ENCODE measurements around the gene TMEM165. TPM values are rescaled to one million over a fixed set of nuclear protein-coding genes. Genes with fewer than 3 reads are reported as not detected.
"Not testable (repeated sequence)": the region's sequence is repeated elsewhere in the genome, so short reads cannot be mapped to it uniquely, and the experiment has no call there.

The TMEM165 gene
- total and polyA plus RNA-seq, 10 donors: 54.3 to 193 (median 121) TPM

DNA sequence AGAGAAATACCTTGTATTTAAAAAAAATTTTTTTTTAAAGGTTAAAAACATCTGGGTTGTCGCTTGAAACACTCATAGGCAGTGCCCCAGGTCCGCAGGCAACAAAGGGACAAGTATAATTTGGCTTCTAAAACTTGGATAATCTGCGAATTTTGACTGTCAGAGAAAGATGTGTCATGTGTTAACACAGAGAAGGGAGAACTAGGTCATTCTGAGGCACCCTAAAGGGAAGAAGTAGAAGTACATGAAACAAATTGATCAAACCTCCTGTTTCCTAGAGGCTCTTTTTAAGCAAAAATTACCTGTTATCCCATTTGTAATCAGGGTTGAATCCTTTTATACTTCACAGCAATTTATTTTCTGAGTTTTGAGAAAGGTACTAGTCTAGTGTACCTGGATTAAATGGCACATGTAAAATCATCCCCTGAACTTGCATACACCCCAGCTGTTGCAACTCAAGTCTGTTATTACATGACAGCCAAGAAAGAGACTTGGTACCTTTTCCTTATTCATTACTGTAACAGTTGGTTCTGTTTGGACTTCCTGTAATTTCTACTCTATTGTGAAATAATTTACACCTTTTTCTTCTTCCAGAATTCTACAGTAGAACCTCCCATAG is 48.0 kb upstream of the TMEM165 start:
- TF ChIP-seq POLR2AphosphoS5 (IDR thresholded peaks at IDR 0.05) (no peak), POLR2A (IDR thresholded peaks at IDR 0.05) (no peak)
- TF ChIP-seq, protein P1, sequence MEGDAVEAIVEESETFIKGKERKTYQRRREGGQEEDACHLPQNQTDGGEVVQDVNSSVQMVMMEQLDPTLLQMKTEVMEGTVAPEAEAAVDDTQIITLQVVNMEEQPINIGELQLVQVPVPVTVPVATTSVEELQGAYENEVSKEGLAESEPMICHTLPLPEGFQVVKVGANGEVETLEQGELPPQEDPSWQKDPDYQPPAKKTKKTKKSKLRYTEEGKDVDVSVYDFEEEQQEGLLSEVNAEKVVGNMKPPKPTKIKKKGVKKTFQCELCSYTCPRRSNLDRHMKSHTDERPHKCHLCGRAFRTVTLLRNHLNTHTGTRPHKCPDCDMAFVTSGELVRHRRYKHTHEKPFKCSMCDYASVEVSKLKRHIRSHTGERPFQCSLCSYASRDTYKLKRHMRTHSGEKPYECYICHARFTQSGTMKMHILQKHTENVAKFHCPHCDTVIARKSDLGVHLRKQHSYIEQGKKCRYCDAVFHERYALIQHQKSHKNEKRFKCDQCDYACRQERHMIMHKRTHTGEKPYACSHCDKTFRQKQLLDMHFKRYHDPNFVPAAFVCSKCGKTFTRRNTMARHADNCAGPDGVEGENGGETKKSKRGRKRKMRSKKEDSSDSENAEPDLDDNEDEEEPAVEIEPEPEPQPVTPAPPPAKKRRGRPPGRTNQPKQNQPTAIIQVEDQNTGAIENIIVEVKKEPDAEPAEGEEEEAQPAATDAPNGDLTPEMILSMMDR (IDR thresholded peaks at IDR 0.05 in 8 of 11, conservative IDR thresholded peaks at IDR 0.05 in 3 of 11): no peak
- Histone ChIP-seq H3K4me3 (no peak overlapping the region), H3K36me3 (no peaks in the 10 kb centered on the region), H3K9me3 (no peaks in the 10 kb centered on the region), H3K27ac (peak overlapping the region in 2 of 8 donors; percentile 92 to 98), H3K27me3 (replicated peaks in 1 of 7) (no peaks in the 10 kb centered on the region), H3K4me1 (peaks cover 7 to 32% (median 17%) of the 10 kb centered on the region in 6 donors)
- intact Hi-C loops (cut with DNase I; ENCODE audit: low total_unique reads): loop anchor here (5.0 to 10.0 kb wide), 2 partner anchors 47 to 205 kb away; partner anchors contain the start of gene TMEM165
- WGBS, 5 donors: 88 to 98% (median 89%) methylated on average over 3 of the region's 3 CpGs
- DNase-seq: no peak

DNA sequence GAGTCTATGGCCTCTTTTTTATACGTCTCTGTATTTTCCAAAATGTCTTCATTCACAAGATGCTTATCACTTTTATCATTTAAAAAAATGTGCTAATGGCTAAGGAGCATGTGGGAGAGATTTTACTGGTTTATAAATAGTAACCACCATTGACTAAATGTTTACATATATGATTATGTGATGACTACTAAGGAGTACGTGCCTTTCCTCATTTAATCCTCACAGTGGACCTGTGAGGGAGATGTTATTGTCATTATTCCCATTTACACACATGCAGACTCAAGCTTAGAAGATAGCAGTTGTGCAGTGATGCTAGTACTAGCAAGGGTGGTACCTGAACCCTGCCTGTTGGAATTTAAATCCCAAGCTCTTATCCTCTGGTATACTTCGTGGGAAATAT is 47.3 kb upstream of the TMEM165 start:
- Histone ChIP-seq H3K36me3 (peaks cover 0 to 5% (median 0%) of the 10 kb centered on the region in 6 donors), H3K27me3 (replicated peaks in 1 of 7) (no peaks in the 10 kb centered on the region), H3K4me3 (no peak overlapping the region), H3K9me3 (peaks cover 0 to 4% (median 0%) of the 10 kb centered on the region in 8 donors), H3K27ac (no peak overlapping the region), H3K4me1 (peaks cover 7 to 32% (median 17%) of the 10 kb centered on the region in 6 donors)
- TF ChIP-seq, protein P1 (IDR thresholded peaks at IDR 0.05 in 8 of 11, conservative IDR thresholded peaks at IDR 0.05 in 3 of 11): no peak
- no peak for TF ChIP-seq POLR2A (IDR thresholded peaks at IDR 0.05)
- no peak for TF ChIP-seq POLR2AphosphoS5 (IDR thresholded peaks at IDR 0.05)
- DNase-seq: no peak
- intact Hi-C loops (cut with DNase I; ENCODE audit: low total_unique reads): loop anchor here (5.0 to 10.0 kb wide), 2 partner anchors 46 to 204 kb away; partner anchors contain the start of gene TMEM165
- 88 to 92% (median 90%) methylated on average over 3 of the region's 3 CpGs for WGBS, 5 donors

DNA sequence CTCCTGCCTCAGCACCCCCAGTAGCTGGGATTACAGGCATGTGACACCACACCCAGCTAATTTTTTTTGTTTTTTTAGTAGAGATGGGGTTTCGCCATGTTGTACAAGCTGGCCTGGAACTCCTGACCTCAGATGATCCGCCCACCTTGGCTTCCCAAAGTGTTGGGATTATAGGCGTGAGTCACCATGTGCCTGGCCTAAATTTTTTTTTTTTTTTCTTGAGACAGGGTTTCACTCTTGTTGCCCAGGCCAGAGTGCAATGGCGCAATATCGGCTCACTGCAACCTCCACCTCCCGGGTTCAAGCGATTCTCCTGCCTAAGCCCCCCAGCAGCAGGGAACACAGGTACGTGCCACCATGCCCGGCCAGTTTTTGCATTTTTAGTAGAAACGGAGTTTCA is 44.9 kb upstream of the TMEM165 start:
- WGBS, 5 donors: 96 to 98% (median 97%) methylated on average over 10 of the region's 10 CpGs
- H3K4me1 ChIP-seq: peaks cover 7 to 25% (median 12%) of the 10 kb centered on the region in 6 donors
- intact Hi-C loops (cut with DNase I; ENCODE audit: low total_unique reads); H3K27me3 ChIP-seq (replicated peaks in 1 of 7); H3K27ac ChIP-seq; H3K9me3 ChIP-seq; H3K4me3 ChIP-seq; DNase-seq: not testable (repeated sequence)
- peaks cover 0 to 13% (median 0%) of the 10 kb centered on the region in 6 donors for H3K36me3 ChIP-seq

DNA sequence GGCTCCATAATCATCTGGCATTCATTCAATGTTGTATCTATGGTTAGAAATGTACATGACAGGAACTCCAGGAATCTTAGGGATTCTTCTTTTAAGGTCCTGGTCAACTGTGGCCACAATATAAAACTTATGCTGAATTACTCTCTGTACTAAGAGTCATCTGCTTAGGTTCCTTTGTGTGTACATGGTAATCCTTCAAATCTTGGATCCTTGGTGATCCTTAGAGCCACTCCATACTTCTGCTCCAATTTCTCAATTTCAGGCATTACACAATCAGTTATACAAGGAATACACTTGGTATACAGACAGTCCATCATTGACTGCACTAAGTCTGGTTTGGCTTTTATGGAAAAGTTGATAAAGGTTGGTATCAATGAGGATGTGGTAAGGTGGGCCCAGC is 43.9 kb upstream of the TMEM165 start:
- peaks cover 0 to 4% (median 0%) of the 10 kb centered on the region in 8 donors for H3K9me3 ChIP-seq

More for the DNA sequence above, 43.9 kb upstream of the TMEM165 start:
- Histone ChIP-seq H3K36me3 (peaks cover 0 to 13% (median 0%) of the 10 kb centered on the region in 6 donors), H3K4me1 (peaks cover 5 to 18% (median 8%) of the 10 kb centered on the region in 6 donors), H3K27me3 (replicated peaks in 1 of 7) (no peaks in the 10 kb centered on the region), H3K4me3 (no peak overlapping the region), H3K27ac (no peak overlapping the region)
- TF ChIP-seq POLR2AphosphoS5 (IDR thresholded peaks at IDR 0.05) (no peak), POLR2A (IDR thresholded peaks at IDR 0.05) (no peak)
- TF ChIP-seq, protein P1 (IDR thresholded peaks at IDR 0.05 in 8 of 11, conservative IDR thresholded peaks at IDR 0.05 in 3 of 11): no peak
- DNase-seq: no peak
- intact Hi-C loops (cut with DNase I; ENCODE audit: low total_unique reads): no loop called here

Measured in spleen (tissue), 11 donors.